ENCODE data around the gene PDILT.
A peak's percentile ranks its signal among the peaks of the same experiment; 100 is the strongest.

Gene PDILT

DNA sequence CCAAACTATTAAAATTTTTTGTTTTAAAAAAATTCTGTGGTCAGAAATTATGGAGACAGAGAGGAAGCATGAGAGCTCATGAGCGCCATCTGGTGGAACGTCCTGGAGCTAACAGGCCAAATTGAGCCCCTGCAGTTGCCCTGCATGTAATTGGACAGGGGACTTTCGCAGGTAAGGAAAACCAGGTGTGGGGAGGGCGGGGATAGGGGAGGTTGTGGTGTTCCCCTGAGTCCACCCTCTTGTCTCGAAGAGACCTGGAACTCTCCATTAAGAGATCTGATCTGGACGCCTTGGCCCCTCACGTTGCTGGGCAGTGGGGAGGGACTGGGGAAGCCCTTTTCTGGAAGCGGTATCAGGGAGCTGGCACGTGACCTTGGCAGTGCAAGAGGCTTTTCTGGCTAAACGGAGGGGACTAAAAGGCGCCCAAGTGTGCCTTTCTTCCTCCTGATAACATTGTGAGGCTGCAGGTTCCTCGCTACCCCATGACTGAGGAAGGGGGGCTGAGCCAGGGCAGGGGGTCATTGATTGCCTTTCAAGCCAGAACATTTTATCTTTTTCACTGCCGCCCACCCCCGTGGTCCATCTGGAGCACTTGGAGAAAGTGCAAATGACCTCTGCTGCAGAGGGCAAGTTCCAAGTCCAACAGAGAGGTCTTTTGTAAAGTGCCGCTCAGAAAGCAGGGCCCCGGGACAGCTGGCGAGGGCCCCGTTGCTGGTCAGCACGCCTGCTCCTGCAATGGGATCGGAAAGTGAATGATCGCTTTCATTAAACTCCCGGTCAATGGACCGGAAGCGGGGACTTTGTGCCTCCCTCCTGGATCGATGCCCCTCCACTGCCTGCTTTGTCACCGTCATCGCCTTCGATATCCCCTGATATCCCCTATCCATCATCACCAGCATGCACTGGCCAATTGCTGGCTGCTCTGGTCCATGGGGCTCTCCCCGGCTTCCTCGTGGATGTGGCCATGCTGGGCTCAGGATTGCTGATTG, 18.4 kb downstream of the PDILT start:
- TF ChIP-seq, protein P1, sequence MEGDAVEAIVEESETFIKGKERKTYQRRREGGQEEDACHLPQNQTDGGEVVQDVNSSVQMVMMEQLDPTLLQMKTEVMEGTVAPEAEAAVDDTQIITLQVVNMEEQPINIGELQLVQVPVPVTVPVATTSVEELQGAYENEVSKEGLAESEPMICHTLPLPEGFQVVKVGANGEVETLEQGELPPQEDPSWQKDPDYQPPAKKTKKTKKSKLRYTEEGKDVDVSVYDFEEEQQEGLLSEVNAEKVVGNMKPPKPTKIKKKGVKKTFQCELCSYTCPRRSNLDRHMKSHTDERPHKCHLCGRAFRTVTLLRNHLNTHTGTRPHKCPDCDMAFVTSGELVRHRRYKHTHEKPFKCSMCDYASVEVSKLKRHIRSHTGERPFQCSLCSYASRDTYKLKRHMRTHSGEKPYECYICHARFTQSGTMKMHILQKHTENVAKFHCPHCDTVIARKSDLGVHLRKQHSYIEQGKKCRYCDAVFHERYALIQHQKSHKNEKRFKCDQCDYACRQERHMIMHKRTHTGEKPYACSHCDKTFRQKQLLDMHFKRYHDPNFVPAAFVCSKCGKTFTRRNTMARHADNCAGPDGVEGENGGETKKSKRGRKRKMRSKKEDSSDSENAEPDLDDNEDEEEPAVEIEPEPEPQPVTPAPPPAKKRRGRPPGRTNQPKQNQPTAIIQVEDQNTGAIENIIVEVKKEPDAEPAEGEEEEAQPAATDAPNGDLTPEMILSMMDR (IDR thresholded peaks at IDR 0.05): peak; percentile 91

DNA sequence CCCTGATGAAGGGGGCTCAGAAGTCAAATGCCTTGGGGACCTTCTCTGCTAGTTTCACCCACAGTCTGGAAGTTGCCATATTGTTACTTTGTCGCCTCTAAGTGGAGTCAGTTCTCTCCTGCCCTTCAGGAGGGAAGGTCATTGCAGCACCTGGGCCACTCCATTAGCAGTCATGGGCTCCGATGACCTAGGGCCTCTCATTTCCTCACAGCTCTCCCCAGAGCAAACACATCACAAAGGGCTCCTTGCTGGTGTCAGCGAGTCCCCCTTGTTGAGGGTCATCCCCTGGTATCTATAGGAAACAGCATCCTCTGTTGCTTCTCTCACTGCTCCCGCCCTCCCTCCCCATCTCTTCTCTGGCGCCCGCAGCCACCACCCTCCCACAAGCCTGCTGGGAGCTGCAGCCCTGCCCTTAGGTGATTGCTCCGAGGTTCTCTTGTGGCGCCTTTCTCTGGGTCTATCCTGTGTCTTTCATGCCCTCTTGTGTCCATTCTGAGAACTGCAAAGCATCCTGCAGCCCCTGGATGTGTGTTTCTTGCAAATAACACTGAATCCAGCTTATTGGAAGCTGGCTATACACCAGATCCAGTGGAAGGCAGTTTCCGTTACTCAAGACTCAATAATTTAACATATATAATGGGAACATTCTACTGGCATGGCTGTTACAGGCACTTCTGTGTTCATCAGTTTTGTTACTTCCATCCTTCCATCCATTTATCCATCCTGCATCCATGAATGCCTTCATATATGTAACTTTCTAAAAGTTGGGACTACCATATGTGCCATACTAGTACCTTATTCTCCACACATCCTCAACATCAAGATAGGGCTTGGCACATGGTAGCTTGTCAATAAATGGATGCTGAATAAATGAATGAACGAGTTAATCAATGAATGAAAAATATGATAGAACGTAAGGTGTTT, 21.2 kb downstream of the PDILT start:
- TF ChIP-seq, protein P1 (IDR thresholded peaks at IDR 0.05): peak; percentile 84

DNA sequence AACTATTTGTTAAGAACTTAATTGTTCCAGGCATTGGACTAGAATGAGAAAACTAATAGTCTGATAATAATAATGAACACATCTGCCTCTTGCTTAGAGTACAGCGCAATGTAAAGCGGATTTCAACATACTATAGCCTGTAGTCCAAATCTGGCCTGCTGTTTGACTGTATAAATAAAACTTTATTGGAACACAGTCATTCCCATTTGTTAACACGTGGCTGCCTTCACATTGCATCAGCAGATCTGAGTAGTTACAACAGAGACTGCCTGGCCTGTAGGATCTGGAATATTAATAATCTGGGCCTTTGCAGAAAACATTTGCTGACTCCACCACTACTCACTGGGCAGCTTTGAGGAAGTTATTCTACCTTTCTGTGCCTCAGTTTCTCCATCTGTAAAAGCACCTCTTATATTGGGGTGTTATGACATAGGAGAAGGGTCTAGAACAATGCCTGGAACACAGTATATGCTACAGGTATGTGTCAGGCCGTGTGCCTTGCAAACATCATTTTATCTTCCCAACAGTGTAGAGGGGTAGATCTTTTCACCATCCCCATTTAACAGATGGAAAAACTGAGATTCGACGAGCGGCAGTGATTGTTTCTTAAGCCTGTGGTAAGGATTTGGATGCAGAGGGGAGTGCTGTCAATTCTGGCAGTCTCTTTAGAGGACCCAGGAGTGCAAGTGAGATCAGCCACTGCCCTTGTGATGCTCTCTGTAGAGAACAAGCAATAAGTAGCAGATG, 22.2 kb downstream of the PDILT start:
- TF ChIP-seq, protein P1 (IDR thresholded peaks at IDR 0.05): no peak

DNA sequence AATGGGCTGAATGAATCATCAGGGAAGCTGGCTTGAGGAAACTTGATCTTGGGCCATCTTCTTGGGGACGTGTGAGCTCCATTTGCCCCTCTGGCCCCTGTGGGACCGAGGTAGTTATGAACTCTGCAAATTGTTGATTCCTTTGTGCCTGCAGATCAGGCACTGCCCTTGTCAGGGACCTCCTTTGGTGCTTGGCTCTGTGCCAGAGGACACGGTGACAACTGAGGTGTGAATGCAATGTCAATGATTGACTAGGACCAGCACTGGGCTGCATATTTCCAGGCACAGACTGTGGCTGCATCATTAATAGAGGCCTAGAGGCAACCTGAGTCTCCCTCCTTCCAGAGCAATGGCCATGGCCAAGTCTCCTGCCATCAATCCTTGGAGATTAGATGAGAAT, 23.8 kb downstream of the PDILT start:
- TF ChIP-seq, protein P1 (IDR thresholded peaks at IDR 0.05): no peak

DNA sequence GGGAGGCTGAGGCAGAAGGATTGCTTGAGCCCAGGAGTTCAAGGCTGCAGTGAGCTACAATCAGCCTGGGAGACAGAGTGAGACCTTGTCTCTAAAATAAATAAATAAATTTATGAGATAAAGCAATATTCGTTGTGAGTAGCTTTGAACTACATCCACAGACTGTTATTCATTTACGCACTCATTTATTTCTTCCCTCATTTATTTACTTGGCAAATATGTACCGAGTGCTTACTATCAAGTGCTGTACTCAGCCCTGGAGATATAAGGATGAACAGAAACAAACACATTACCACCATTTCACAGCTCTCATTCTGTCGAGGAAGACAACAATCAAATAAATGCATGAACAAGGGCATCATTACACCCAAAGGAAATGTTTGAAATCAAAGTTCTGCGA, 27.4 kb downstream of the PDILT start:
- TF ChIP-seq, protein P1 (IDR thresholded peaks at IDR 0.05): no peak

DNA sequence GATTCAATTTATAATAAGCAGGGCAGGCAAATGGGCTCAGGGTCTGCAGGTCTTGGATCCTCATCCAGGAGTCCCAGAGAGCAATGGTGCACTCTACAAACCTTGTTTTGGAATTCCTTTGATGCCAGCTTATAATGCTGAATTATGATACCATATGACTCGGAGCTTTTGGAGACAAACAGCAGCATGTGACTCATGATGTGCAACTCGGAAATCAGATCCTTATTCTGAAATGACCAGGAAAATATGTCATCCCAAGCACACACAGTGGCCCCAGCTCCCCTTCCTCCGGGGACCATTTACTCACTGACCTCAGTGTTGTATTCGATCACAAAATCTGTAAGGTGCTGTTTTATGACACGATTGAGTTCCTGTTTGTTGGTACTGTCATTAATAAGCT, 31.8 kb downstream of the PDILT start:
- TF ChIP-seq, protein P1 (IDR thresholded peaks at IDR 0.05): no peak

Measured in LNCAP (cell line).